Stimulated activated CD4-positive, alpha-beta T cell treated with anti-CD3 and anti-CD28 coated beads, Interleukin-1b, Interleukin-23, amount 100 ng/mL, for 4 hours (primary cell): ENCODE results near the gene TUBB1.
"Not testable (repeated sequence)": the region's sequence is repeated elsewhere in the genome, so short reads cannot be mapped to it uniquely, and the experiment has no call there.

Experiments
- DNase-seq, 2 donors: peaks; one replicate each; pipeline ENCODE4 v3.0.0-alpha.2; 2020; ENCODE audit warnings: low read depth in 2 of 2

Gene TUBB1

DNA sequence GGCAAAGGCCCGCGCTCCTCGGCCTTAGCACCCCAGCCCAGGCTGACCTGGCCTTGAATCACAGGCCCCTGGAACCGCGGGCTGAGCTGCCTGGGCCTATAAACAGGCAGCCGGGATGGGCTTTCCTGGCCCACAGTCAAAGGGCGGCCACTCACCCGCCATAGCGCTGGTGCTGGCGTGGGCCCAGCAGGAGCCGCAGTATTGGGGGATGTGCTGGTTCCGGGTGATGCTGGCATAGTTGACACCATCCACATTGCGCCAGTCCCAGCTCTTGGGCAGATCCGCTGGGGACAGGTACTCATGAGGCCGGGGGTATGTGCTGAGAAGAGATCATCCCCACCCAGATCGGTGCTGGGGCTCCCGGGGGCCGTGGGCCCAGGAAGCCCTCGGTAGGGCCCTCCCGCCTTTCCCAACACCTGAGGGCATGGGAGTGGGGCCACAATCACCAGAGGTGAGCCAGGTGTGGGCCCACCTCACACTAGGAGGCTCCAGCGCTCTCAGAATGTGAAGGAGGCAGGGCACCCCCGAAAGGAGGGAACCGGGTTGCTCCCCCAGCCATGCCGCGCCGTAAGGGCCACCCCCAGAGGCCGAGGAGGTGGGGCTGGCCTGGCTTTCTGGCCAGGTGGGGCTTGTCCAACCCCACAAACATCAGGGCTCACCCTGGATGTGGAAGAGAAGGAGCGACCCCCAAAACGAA is 12.9 kb upstream of the TUBB1 start:
- DNase-seq = no peak

DNA sequence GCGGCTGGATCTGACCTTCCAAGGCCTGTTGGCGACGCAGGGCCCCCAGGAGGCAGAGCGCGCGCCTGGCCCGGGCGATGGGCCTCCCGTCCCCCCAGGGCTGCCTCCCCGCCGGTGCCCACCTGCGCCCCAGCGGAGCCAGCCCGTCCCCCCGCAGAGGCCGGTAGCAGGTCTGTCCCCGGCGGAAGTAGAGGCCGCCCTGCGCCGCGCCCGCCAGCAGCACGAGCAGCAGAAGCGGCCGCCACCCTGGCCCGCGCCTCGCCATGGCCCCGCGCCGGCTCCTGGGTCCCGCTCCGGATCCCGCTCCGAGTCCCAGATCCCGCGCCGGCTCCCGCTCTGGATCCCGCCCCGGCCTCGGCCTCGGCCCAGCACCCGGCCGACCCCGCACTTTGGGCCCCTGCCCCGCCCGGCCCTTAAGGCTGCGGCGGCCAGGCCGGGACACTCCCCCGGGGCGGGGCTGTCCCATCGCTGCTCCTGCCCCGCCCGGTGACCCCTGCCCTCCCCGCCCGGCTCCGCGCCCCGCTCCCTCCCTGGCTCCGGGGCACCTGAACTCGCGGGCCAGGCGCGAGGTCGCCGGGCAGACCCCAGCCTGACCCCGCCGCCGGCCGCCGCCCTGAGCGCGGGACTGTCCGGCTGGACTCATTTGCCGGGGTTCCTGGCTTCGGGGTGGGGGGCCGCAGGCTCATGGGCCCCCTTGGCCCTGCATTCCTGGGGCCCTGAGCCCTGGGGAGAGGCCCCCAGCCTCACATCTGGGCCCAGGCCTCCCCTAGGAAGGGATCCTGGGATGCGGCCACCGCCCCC is 12.2 kb upstream of the TUBB1 start, which contains the start of gene CTSZ:
TSS of gene CTSZ (minus strand) at position 391 of the 801 bp plus-strand sequence. CDS start at position 265, 126 bp downstream.
- DNase-seq = peak in 1 of 2 donors; percentile 51

DNA sequence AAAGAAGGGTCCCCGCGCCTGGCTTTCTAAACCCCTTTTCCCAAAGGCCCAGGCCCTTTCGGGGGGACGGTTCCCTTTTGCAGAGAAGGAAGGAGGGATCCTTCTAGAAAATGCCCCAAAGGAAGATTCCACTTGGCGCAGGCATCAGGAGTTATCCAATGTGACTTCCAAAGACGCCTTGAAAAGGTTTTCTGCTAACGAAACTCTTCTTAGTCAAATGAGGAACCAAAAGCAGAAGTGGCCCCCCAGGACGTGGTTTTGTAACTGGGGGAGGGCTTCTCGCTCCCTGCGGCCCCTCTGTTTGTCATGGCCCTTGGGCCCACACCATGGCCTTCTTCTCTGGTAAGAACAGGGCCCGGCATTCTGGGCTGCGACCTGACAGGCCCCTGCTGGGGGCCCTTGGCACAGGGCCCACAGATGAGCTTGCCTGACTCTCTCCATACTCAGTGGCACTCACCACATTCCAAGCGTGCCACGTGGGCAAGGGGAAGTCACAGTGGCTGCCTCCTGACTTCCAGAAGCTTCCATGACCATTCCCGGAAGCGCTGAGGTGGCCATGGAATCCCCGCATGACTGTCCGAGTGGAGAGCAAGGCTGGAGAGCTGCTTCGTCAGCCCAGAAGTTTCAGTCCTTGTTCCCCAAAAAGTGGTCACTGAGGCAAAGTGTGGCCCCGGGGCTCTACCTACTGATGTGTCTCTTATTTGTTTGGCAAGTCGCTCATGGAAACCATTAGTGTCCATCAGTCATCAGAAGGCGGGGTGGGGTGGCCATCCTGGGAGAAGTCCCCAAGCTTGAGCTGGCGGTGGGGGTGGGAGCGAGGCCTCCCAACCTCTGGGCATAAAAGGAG is 11.3 kb upstream of the TUBB1 start:
- DNase-seq = no peak

DNA sequence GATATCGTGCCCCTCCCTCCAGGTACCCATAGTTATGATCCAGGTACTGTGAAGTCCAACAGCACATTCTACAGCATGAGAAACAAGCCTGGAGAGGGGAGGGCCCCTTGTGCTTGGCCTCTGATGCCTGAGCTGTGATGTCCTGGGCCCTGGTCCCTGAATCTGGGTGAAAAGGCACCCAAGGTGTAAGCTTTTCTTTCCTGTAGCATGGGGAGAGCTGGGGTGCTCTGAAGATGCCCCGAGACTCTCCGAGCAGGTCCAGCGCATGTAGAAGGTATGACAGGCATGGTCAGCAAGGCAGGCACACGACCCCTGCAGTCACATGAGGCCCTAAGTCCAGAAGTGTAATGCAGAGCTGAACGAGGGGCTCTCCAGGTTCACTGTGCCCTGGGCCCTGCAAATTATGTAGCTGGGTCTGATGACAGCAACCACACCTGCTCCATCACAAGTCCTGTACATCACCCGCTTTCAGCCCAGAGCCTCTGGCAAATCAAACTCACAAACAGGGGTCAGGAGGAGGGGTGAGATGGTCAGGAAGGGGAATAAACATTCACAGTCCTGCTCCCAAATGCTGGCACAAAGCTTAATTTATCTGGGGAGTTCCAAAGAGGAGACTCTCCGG is 10.4 kb upstream of the TUBB1 start:
- DNase-seq = no peak

GRCh38 chr20:59010321-59010994 is 8.8 kb upstream of the TUBB1 start:
- no peak for DNase-seq

- DNase-seq = no peak
Observed at GRCh38 chr20:59010995-59011873, 8.0 kb upstream of the TUBB1 start.

- DNase-seq = not testable (repeated sequence)
Observed at GRCh38 chr20:59011874-59012157, 7.4 kb upstream of the TUBB1 start.

GRCh38 chr20:59013031-59013951 is 5.9 kb upstream of the TUBB1 start:
- DNase-seq = no peak

DNA sequence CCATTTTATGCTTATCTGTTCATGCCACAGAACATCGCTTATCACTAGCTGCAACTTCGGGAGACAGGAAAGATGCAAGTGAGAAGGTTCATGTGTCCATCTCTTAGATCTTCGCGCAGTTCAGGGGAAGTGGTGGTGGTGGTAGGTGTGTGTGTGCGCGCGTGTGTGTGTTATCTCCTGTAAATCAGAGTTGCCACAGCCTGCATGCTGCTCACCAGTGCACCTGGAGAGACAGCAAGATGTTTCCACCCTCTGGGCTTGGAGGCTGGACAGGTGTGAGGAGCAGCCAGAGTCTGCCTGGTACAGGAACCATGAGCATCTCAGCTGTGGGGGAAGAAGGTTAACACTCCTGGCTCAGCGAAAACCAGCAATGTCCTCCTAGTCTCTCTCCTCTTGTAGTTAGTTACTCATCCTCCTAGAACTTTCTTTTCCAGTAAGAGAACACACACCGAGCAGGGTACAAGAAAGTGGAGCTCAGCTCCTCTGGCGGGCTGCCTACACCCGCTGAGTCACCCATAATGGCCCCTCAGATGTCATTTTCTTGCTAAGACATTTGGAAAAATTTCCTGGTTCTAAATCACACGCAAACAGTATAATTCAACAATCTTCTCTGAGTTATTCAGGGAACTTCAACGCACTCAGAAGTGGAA is 5.1 kb upstream of the TUBB1 start:
- DNase-seq = no peak

- no peak for DNase-seq
Observed at GRCh38 chr20:59014680-59015389, 4.4 kb upstream of the TUBB1 start.

- no peak for DNase-seq
Observed at GRCh38 chr20:59015411-59015810, 3.8 kb upstream of the TUBB1 start.

DNA sequence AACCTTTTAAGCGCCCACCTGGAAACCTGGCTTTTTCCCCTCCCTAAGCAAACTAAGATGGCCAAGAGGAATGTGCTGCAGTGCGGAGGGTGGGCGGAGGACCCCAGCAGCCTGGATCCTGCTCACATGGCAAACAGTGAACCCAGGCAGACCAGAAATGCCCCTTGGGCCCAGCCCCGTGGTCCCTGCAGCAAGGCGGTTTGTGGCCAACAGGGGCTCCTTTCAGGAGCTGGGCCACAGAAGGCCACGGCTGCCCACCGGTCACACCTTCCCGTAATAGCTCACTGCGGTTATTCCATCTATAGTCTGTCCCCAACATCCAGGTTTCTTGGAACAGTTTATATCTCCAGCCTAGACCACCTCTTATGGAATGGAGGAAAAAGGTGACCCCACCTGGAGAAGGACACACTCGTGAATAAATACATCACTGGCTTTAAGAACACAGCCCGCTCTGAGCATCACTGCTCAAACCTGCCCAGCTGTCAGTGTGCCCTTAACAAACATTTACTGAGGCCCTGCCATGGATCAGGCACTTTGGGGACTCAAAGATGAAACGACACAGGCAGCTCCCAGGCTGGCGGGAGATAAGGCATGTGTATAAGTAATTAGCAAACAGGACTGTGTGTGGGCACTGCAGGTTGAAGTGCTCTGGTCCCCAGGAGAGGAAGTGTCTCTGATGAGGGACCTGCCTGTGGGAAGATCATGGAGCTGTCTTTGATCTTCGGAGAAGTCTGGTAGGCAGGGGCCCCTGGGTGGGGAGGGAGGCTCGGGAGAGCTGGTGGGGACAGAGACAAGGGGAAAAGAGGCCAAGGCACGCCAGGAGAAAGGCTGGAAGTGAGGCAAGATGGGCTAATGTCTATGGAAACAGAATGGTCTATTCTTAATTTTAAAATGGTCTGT is 3.2 kb upstream of the TUBB1 start:
- DNase-seq = no peak

DNA sequence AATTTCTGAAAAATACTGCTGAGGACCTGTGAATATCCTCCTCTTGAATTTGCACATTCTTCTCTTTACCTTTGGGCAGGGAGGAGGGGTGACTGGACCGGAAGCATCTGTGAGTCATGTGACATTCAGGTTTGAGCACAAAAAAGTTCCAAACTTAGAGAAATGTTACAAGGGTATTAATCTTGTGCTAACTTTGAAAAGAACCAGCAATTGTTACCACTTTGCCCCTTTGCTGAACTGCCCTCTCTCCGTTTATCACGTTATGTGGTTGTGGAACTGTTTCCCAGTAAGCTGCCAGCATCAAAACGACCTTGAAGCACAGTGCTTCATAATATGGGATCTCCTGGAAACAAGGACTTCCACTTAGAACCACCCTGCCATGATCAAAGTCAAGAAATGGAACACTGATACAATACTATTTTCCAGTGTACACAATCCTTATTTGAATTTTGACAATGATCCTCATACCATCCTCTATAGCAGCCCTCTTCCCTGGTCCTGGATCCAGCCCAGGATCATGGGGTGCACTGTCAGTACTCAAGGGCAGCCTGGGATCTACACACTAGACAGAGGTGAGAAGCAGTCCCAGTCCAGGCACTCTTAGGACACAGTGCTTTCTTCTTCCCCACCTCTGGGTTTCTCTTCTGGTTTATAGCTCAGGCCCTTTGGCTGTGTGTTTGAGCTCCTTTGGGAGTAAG is 2.3 kb upstream of the TUBB1 start:
- DNase-seq = no peak

- DNase-seq = no peak
Observed at GRCh38 chr20:59017493-59018231, 1.6 kb upstream of the TUBB1 start.

- no peak for DNase-seq
Observed at GRCh38 chr20:59018817-59019216, 412 bp upstream of the TUBB1 start.
